GM12891 (cell line): Measurements from ENCODE around the gene MEGF8.

Source experiments
- PAX5 ChIP-seq: IDR thresholded peaks from 2 replicates; pipeline ENCODE4 v1.6.1; 2011; ENCODE audit warnings: low read length, moderate library complexity, mild to moderate bottlenecking; ENCODE audit not compliant: insufficient read depth, severe bottlenecking
- POLR2A ChIP-seq: IDR thresholded peaks from 2 replicates; pipeline ENCODE4 v1.6.1; 2011; ENCODE audit warnings: low read depth, low read length, control low read depth
- POLR2AphosphoS5 ChIP-seq: IDR thresholded peaks from 2 replicates; pipeline ENCODE4 v1.6.1; 2011; ENCODE audit warnings: low read depth, low read length, control low read depth
- SPI1 ChIP-seq: IDR thresholded peaks from 2 replicates; pipeline ENCODE4 v1.6.1; 2011; ENCODE audit warnings: low read depth, low read length, control low read depth

- TF ChIP-seq POLR2AphosphoS5: no peak
- TF ChIP-seq SPI1: no peak
- TF ChIP-seq POLR2A: no peak; the same call in 1 of the 2 replicates
- TF ChIP-seq PAX5: no peak
These were observed 46.1 kb upstream of the MEGF8 start for GRCh38 chr19:42279155-42279901.
